ENCODE measurements around the gene FGF10.

Gene FGF10

DNA sequence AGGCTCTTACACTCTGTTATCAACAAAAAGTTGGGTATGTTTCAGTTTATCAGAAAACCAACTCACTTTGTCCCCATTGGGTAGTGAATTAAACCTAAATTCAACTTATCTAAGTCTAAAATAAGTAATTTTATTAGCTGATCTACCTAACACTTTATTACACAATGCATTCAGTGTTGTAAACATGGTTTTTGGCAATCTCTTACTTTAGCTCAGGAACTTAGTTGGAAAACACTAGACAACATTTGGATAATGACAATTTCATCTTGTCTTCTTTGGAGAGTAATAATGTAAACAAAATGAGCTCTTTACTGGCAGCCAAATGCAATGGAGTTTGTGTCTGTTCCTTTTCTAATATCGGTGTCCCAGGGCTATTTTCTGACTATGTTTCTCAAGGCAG is 33.0 kb downstream of the FGF10 start:
- no peak for DNase-seq (ENCODE audit: low read depth)

DNA sequence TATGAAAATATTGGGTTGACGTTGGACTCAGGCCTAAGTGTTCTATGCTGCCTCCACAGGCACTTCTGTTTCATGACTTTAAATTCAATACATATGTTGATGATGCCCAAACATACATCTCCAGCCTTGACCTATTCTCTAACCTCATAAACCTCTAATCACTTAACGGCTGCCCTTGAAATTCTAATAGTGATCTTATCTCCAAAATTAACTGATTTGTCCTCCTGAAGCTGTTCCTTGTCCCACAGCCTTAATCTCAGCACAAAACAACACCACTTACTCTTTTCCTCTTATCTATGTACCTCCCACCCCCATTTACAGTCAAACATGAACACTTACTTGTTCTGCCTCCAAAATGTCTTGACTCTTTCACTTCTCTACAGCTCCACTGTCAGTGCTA is 43.3 kb downstream of the FGF10 start:
- no peak for DNase-seq (ENCODE audit: low read depth)

DNA sequence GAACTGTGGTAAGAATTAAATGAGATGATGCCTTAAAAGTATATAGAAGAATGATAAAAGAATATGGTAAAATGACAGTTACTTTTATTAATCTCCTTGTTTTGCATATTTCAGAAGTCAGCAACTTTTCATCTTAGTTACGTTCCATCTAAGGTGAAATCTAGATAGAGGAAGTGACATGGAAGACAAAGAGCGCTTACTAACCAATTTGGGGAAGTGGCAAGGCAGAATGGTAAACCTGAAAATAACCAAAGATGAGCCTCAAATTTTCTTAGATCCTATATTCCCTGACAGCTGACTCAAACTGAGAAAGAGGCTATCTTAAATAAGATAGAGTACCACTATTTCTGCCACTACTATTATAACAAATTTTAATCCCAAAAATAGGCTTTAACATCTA is 52.5 kb downstream of the FGF10 start:
- DNase-seq (ENCODE audit: low read depth): no peak

DNA sequence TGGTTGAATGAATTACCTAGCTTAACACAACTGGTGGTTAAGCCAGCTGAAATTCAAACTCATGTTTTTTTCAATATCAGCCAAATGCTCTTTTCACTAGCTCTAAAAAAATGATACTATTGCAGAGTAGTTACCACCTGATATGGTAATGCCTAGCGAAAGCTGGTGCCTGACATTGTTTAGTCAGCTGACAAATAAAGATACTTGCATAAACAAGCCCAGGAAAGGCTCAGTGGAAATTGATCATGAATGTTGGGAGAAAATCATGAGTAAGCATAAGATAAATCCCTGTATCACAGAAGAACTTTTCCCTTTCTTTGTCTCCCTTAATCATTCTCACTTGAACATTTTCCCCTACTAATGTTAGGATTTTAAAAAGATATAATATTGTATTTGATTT is 54.6 kb downstream of the FGF10 start:
- DNase-seq (ENCODE audit: low read depth): no peak

DNA sequence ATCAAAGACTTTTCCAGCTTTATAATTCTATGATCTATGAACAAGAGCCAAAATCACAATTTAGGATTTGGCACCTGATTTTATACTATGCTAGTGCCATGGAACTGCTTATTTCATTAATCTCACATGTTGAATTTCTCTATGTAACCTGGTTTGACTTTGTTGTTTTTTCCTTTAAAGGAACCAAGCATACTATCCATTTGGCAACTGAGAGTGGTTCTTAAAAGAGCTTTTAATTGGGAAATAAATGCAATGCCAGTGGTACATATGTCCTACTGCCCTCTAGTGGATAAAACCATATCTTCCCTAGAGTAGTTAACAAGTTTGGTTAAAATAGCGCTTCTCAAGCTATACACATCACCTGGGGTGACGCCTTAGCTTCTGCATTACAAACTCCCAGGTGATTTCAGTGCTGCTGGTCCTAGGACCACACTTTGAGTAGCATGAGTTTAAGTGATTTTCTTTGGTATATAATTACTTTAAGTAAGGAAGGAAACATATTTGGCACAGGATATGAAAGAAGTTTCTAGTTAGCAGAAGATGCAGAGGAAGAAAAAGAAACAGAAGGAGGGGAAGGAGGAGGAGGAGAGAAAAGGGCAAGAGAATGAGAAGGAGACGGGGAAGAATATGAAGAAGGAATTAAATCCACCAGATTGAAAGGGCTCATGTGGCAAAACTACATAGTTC is 56.8 kb downstream of the FGF10 start:
- no peak for DNase-seq (ENCODE audit: low read depth)

DNA sequence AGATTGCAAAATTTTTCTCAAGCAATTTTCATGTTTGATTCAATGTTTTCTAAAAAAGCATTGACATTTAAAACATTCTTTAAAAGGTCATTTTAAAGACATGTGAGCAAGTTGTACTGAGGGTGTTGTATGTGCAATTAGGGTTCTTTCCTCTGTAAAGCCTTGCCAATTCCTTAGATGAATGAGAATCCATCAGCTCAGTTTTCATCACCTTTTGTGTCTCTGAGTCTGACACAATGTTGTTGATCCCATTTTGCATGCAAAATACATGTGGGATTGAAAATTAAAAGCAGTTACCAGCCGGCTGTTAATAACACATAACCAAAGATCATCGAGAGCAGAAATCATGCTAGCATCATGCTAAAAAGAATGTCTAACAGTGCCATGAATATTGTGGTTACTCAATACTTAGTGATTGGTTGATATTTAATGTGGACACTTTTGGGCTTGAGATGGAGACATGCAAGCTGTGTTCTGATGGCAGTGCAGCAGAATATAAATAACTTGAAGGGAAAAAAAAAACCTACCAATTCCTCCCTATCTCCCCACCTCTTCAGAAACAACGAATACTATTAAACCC is 57.7 kb downstream of the FGF10 start:
- DNase-seq (ENCODE audit: low read depth): no peak

DNA sequence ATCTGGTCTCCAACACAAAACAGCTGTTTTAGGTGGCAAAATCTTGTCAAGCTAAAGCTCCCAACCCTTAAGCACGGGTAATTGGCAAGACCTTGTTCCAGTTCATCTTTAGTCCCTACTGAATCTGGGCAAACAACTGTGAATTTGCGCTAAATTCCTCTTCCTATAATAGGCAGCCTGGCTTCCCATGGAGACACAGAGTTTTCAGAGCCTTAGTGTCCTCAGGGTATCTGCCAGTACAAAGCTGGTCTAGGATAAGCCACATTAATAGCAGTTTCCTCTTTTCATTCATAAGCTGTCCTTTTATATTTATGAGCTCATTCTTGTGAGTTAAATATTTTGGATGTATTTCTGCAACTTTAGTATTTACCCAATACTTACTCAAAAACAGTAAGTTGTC is 59.5 kb downstream of the FGF10 start:
- no peak for DNase-seq (ENCODE audit: low read depth)

DNA sequence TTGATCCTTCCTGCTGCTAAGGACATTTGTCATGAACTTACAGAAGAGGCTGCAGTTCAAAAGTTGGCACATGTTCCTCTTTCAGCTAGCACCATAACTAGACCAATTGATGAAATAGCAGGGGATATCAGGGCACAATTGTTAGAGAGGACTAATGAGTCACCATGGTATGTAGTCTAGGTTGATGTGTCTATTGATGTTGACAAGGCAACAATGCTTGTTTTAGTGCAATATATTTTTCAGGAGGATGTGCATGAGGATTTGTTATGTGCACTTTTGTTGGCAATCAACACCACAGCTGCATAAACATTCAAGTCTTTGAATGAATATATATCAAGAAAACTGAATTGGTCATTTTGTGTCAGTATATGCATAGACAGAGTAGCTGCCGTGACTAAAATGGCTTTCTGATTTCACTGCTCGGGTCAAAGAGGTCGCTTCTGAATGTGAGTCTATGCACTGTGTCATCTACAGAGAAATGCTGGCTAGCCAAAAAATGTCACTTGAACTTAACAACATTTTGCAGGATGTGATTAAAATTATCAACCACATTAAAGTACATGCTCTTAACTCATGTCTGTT is 68.0 kb downstream of the FGF10 start:
- no peak for DNase-seq (ENCODE audit: low read depth)

DNA sequence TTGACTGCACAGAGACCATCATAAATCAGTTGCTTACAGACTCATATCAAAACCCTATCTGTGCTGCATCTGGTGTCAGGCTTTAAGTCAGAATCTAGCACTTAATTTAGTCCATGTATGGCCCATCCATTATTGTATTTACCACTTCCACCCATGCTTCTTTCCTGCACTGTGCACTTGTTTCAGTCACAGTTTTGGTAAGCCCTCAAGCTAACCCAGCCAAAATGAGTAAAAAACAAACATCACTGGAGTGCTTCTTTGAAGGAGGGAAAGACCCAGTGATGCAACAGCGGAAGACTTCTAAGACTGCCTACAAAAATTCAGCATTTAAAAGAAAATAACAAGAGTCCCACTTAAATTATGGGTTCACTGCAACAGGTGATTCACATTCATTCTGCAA is 69.0 kb downstream of the FGF10 start:
- no peak for DNase-seq (ENCODE audit: low read depth)

DNA sequence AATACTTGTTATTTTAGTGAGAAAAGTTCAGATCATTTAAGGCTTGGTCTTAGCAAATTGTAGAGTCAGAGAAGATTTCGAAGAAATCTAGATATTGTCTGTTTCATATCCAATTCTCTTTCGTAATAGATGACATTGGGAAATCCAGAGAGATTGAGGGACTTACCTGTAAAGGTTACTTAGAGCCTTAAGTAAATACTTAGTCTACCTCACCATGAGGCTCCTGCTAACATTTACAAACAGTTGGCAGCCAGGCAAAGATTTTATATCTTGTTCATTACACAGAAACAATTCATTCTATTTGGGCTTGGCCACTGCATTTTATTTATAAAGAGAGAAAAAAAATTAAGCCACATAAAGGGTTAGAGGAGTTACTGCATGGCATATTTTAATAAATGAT is 70.3 kb downstream of the FGF10 start:
- no peak for DNase-seq (ENCODE audit: low read depth)

DNA sequence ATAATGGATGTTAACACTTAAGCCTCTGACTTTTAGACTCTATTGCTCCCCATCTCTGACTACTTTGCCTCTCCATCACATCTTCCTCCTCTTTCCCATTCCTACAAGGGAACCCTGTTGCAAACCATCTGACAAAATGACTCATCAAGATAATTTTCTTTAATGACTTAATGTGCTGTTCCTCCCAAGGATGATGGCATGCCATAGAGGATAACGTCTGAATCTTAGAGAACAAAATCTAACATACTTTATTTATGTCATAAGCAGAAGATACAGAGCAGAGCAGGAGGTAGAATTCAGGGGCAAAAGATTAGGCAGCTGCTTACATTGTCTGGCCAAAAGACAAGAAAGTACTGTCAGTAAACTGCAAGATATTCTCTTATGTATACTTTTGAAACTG is 76.8 kb downstream of the FGF10 start:
- DNase-seq (ENCODE audit: low read depth): no peak

DNA sequence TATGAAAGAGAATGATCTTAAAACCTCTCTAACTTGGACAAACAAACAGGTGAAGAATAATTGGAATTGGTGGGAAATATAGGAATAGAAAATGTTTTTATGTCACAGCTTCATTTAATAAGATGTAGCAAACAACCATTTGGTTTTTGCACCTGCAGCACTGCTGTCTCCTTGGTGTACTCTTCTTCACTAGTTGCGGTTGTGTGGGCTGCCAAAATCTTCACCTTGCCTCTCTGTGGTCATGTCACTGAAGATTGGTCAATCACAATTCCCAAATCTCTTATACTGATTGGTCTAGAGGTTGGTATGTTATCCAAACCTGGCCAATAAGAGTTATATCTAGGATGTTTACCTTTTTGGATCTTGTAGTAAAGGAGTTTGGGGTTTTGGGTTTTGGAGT is 88.7 kb downstream of the FGF10 start:
- no peak for DNase-seq (ENCODE audit: low read depth)

DNA sequence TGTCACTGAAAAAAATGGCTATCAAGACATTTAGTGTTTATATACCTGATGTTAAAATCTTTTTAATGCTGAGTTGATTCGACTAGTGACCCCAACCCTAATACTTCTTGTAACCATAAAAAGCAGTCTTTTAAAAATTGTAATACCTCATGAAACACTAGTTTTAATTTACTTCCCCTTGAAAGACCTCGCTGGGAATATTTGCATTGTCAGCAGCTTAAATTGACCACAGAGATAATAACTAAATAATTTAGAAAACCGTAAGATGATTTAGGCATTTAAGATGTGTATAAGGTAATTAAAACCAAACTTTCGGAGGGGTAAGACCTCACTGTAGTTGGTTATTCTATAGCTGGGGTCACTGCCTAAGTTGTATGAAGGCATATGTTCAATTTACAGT is 89.8 kb downstream of the FGF10 start:
- DNase-seq (ENCODE audit: low read depth): no peak

DNA sequence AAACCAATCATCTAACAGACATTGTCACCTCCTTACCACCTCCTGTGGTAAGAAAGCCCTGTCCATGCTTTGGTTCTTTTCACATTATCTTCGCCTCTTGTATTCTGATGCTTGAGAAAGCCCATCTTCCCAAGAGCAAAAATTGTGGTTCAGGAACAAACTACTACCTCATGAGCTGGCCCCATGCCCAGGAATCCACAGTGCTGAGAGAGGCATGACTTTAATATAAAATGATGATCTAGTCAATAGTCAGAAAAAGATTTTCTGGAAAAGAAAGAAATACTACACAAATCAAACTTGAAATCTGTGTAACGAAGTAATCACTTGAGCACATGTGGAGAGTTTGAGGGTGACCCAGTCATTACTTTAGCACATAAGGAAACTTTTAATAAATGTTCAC is 94.7 kb downstream of the FGF10 start:
- no peak for DNase-seq (ENCODE audit: low read depth)

DNA sequence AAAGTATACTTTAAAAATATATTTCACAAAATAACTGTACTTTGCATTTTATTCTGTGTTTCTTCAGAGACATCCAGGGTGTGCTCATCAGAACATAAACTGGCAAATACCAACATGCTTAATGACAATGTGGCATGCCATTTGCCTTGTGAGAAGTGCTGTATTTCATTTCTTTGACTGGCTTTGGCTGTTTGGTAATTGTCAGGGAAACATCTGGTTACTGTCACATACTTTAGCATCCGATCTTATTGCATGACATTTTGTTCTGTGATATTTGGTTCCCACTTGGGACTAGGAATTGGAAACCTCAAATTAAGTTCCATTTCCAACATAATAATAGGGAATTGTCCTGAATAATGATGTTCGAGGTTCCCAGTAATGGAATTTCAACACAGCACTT is 96.5 kb downstream of the FGF10 start:
- no peak for DNase-seq (ENCODE audit: low read depth)

DNA sequence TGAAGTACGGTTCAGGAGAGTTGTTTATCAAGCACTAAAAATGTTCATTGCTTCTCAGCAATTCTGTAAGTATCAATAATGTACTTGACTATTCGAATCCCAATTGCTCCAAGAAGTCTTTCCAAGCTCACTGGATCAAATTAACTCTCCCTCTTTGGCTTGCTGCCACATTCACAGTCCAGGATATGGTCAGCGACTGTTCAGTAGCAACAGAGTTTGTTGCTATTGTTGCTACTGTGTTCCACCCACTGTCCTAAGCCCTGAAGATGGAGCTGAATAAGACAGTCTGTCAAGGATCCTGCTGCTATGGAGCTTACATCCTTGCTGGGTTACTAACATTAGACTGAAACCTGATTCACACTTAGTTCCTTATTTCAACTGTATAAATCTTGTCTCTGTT is 110.8 kb downstream of the FGF10 start:
- DNase-seq (ENCODE audit: low read depth): no peak

DNA sequence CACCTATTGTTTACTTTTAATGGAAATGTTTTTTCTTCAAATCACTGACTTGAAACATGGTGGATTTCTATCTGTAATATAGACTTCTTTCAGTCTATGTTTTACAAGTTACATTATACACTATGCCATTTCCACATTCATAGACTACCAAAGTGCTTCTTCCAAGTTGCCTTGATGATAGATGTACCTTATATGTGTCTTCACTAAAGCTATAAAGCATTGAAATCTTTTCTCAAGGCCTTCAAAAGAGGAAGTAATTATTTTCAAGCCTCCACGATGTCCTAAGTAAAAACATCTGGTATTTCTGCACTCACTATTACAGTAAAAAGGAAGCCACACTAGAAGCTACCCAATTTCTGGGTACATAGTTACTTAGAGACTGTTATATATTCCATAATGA is 113.3 kb downstream of the FGF10 start:
- DNase-seq (ENCODE audit: low read depth): no peak

DNA sequence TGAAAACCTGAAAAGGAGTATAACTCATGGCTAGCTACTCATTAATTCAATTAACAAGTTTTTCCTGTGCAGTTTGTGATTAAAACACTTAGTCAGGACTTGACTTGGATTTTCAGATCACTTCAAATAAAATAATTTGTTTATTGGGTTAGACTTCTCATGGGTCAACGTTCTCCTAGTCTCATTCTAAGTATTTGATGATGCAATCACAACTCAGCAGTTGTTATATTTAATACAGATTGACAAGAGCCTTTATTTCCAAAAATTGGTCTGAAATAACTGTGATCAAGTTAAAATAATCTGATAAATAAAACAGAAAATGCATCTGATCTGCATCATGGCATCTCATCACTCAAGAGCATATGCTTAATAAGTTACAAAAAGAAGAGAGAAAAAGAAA is 113.9 kb downstream of the FGF10 start:
- DNase-seq (ENCODE audit: low read depth): no peak

DNA sequence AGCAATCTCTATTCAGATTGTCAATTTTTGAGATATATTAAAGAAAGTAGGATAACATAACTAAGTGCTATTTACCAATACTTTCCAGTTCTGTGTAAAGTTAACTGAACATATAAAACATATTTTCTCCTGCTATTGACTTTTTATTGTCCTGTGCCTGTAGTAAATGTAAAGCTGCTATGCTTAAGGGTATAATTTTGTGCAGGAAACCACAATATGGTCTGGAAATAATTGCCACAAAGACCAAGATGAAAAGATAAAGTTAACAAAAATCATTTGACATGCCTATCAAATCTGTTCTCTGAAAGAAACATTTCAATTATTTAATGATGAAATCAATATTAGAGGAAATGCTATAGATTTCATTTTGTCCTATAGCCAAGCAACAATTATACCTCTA is 121.3 kb downstream of the FGF10 start:
- DNase-seq (ENCODE audit: low read depth): no peak

DNA sequence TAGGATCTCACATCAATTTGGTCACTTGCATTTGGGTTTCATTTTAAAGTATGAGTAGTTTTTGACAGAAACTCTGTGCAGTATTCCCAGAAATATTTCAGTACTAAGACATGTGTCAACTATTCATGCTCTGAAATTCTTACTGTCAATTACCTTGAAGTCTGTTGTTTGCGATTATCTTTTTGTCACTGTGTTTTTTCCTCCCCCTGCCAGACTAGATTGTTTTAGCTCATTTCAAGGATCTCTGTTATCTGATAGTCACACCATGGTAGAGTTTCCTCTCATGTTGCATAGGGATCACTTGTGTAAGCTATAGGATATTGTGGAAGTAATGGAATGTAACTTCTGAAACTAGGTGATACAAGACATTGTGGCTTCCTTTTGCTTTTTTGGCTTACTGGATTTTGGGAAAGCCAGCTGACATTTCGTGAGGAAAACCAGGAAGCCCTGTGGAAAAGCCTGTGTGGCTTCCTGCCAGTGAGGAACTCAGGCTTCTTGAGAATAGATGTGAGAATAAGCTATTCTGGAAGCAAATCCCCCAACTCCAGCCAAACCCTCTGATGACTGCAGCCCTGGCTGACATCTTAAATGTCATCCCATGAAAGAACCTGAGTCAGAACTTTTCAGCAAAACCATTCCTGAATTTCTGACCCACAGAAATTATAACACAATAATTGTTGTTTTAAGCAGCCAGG is 122.2 kb downstream of the FGF10 start:
- no peak for DNase-seq (ENCODE audit: low read depth)

DNA sequence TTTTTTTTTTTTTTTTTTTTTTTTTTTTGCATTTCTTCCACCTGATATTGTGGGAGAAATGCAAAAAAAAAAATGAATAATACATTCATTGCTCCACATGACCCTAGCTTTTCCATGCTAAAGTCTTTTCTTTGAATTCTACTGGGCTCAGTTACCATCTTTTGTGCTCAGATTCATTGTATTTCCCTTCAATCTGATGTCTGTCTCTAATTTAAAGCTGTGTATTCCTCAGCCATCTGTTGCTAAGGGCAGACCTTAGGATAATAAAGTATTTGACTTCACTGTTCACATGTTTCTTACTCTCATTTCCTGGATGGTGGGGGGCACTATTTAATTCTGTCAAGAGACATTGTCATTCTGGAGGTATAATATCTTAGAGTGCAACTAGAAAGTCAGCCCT is 123.5 kb downstream of the FGF10 start:
- no peak for DNase-seq (ENCODE audit: low read depth)

DNA sequence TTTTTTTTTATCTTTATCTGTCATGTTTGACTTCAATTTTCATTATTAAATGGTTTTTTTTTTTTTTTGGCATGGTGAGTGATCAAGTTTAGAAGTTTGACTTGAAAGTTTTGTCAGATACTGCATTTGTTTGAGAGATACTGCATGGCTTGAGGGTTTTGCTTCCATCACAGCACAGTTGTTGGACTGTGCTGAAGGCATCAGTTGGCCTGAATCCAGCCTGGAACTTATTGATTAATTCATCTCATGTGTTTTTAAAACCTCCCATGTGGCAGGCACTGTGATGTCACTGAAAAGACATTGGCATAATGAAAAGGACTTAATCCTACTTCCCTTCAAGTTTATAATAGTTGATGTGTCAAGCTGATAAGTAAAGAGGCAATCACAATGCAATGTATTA is 128.4 kb downstream of the FGF10 start:
- DNase-seq (ENCODE audit: low read depth): no peak

DNA sequence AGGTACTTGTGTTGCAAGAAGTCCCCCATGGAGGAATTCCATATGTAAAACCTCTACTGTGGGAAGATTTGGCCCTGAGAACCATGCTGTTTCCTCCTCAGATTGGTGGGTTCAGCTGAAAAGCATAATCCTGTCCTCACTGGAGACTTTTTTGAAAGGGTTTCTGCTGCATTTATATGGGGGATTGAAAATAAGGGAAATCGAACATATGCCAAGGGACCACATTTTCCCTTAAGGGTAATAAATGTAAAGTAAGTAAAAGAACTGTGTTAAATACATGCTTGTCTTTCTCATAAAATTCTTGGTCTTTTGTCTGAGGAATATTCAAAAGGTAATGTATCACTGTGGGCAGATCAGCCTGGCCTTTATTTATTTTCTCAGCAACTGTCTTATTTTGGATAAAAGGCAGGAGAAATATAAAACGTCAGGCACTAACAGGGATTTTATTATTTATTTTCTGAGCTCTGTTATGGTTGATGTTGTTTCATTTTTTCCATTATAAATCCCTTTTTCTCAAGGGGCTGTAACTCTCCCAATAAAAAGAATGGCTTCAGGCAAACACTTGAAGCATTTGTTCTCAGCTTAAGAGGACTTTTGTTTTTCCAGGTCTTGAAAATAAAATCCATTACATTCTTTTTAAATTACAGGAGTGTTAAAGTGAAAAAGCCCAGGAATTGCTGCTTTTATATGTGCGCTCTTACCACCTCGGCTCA is 131.4 kb downstream of the FGF10 start:
- DNase-seq (ENCODE audit: low read depth): no peak

Measured in GM04503 (cell line).